ENCODE data around the gene MKLN1. TPM values are rescaled to one million over a fixed set of nuclear protein-coding genes. Genes with fewer than 3 reads are reported as not detected.
"Not testable (repeated sequence)": the region's sequence is repeated elsewhere in the genome, so short reads cannot be mapped to it uniquely, and the experiment has no call there.

MKLN1 gene
- total RNA-seq, 1 donor from 2014 or later = 15.2 TPM

DNA sequence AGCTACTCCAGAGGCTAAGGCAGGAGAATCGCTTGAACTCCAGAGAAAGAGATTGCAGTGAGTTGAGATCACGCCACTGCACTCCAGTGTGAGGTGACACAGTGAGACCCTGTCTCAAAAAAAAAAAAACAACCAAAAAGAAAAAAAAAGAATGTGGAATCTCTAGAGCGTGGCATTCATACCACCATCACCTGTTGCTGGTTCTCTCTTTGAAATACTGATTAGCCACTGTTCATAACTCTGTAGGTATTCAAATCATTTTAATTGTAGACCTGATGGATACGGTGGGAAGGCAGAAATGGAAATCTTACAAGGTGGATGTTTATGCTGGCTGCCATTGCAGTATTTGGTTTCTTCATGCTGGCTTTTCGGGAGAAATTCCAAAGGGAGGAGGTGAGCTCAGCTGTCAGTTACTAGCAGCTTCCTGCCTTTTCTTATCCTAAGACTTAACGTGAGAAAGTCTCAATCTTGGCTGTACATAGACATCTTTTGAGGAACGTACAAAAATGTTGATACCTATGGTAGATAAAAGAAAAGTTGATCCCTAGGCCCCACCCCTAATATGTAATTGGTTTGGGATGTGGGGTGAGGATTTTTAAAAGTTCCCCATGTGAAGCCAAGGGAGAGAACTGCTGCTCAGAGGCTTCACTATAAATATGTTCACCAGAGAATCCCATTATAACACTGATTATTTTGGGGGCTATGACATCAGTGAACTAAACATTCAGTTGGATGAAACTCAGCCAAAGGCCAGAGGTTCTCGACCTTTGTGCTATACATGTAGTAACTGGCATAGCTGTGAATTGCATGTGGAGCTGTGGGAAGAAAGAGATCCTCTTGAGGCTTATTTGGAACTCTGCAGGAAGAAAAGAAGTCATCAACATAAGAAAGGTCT lies 26.9 kb upstream of the MKLN1 start:
- no peak overlapping the region for H3K4me3 ChIP-seq (ENCODE audit: low read depth, low read length)
- TF ChIP-seq CTCF (conservative IDR thresholded peaks at IDR 0.05; ENCODE audit: low read depth, low read length) = no peak
- no peak for DNase-seq (ENCODE audit: low read depth)

GRCh38 chr7:131302446-131302845 lies 25.2 kb upstream of the MKLN1 start:
- DNase-seq (ENCODE audit: low read depth) = no peak
- TF ChIP-seq CTCF (conservative IDR thresholded peaks at IDR 0.05; ENCODE audit: low read depth, low read length) = no peak
- H3K4me3 ChIP-seq (ENCODE audit: low read depth, low read length) = no peak overlapping the region

DNA sequence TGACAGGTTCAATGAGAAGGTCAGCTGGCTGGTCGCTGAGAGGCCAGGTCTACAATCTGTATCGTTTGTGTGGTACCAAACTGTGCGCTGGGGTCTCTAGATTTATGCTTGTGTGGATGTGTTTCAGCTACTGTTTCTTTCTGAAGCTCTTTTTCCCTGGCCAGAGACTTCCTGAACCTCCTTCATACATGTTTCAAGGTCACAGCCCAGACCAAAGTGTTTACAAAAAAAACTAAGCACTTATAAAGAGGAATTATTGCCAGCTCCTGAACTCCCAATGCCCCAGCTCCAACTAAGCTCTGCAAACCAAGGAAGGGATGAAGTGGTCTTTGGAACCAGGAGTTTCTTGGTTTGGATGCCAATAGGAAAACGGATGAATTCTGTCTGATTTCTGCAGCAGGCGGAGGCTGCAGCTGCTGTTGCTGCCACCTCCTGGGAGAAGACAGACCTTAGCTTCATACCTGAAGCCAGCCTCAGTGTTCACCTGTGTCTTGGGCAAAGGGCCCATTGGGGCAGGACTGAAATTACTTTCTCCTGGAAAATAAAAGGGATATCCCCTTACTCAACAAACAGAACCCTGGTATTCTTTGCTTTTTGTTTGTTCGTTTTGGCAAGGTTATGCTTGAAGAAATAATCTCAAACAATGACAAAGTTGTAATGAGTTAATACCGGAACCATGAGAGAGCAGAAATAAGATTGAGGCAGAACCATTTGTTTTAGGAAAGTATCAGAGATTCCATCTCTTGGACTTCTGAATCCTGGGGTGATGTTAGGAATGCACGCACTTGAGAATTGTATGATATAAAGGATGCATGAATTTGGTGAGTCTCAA lies 24.6 kb upstream of the MKLN1 start:
- TF ChIP-seq CTCF (conservative IDR thresholded peaks at IDR 0.05; ENCODE audit: low read depth, low read length) = peak; percentile 87
- no peak for DNase-seq (ENCODE audit: low read depth)
- no peak overlapping the region for H3K4me3 ChIP-seq (ENCODE audit: low read depth, low read length)

GRCh38 chr7:131305152-131305551 lies 22.5 kb upstream of the MKLN1 start:
- no peak for TF ChIP-seq CTCF (conservative IDR thresholded peaks at IDR 0.05; ENCODE audit: low read depth, low read length)
- DNase-seq (ENCODE audit: low read depth) = no peak
- no peak overlapping the region for H3K4me3 ChIP-seq (ENCODE audit: low read depth, low read length)

- not testable (repeated sequence) for DNase-seq (ENCODE audit: low read depth); H3K4me3 ChIP-seq (ENCODE audit: low read depth, low read length)
These were observed 21.6 kb upstream of the MKLN1 start for GRCh38 chr7:131306041-131306440.

DNA sequence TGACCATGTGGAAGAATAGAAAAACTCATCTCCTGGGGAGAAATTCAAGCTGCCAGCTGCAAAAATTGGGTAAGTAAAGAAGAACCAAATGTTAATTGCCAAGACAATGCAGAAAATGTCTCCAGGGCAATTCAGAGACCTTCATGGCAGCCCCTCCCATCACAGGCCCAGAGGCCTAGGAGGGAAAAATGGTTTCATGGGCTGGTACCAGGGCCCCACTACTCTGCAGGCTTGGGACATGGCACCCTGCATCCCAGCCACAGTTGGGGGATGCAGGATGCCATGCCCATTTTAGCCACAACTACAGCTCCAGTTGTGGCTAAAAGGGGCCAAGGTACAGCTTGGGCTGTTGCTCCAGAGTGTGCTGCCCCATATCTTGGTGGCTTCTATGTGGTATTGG lies 20.9 kb upstream of the MKLN1 start:
- no peak for TF ChIP-seq CTCF (conservative IDR thresholded peaks at IDR 0.05; ENCODE audit: low read depth, low read length)
- no peak overlapping the region for H3K4me3 ChIP-seq (ENCODE audit: low read depth, low read length)
- DNase-seq (ENCODE audit: low read depth) = no peak

DNA sequence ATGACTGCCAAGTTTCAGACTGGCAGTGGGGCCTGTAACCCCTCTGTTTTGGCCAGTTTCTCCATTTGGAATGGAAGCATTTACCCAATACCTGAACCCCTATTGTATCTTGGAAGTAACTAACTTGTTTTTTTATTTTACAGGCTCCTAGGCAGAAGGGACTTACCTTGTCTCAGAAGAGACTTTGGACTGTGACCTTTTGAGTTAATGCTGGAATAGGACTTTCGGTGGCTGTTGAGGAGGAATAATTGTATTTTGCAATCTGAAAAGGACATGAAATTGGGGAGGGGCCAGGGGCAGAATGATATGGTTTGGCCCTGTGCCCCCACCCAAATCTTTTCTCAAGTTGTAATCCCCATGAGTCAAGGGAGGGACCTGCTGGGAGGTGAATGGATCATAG lies 20.0 kb upstream of the MKLN1 start:
- H3K4me3 ChIP-seq (ENCODE audit: low read depth, low read length) = no peak overlapping the region
- TF ChIP-seq CTCF (conservative IDR thresholded peaks at IDR 0.05; ENCODE audit: low read depth, low read length) = no peak
- DNase-seq (ENCODE audit: low read depth) = no peak
